ENCODE measurements around the gene FAM193A. TPM values are rescaled to one million over a fixed set of nuclear protein-coding genes. Genes with fewer than 3 reads are reported as not detected.

The FAM193A gene
- total and polyA plus RNA-seq, 9 donors = 12.9 to 24.2 (median 19.7) TPM

Other genes starting within 250 kb of the FAM193A start
- gene ZFYVE28, start 118.0 kb upstream of the FAM193A start, total RNA-seq = 2.6 TPM
- 1 to 10 TPM in 7 of 8 donors, under 1 TPM in 1; 0.94 to 3.1 (median 1.6) TPM for gene ZFYVE28, start 118.0 kb upstream of the FAM193A start, polyA plus RNA-seq (ENCODE audit: insufficient read depth in 1 of 8, insufficient read length in 8 of 8, low replicate concordance in 1 of 8)
- gene CFAP99, start 117.7 kb upstream of the FAM193A start, total RNA-seq = not detected
- under 1 TPM in 5 of 8 donors, not detected in 3; 0.07 to 0.41 (median 0.13) TPM for gene CFAP99, start 117.7 kb upstream of the FAM193A start, polyA plus RNA-seq (ENCODE audit: insufficient read depth in 1 of 8, insufficient read length in 8 of 8, low replicate concordance in 1 of 8)
- gene RNF4, start 67.5 kb upstream of the FAM193A start, total RNA-seq = 32.1 TPM
- 10 to 100 TPM; 35.3 to 54.7 (median 43.4) TPM for gene RNF4, start 67.5 kb upstream of the FAM193A start, polyA plus RNA-seq (ENCODE audit: insufficient read depth in 1 of 8, insufficient read length in 8 of 8, low replicate concordance in 1 of 8)
- 15.7 TPM for gene TNIP2, start 219.7 kb downstream of the FAM193A start, total RNA-seq
- gene TNIP2, start 219.7 kb downstream of the FAM193A start, polyA plus RNA-seq (ENCODE audit: insufficient read depth in 1 of 8, insufficient read length in 8 of 8, low replicate concordance in 1 of 8) = 10 to 100 TPM; 16.4 to 19.6 (median 17.7) TPM

All from muscle of leg (tissue), 9 donors.